Measurements from ENCODE around the gene SIT1.
"Not testable (repeated sequence)": the region's sequence is repeated elsewhere in the genome, so short reads cannot be mapped to it uniquely, and the experiment has no call there.

Gene SIT1

GRCh38 chr9:35651956-35652828 lies 1.5 kb upstream of the SIT1 start:
- TF ChIP-seq ZNF565 (CRISPR knock-in tag; conservative IDR thresholded peaks at IDR 0.05; ENCODE audit: low read depth): no peak
- ATAC-seq: no peak

DNA sequence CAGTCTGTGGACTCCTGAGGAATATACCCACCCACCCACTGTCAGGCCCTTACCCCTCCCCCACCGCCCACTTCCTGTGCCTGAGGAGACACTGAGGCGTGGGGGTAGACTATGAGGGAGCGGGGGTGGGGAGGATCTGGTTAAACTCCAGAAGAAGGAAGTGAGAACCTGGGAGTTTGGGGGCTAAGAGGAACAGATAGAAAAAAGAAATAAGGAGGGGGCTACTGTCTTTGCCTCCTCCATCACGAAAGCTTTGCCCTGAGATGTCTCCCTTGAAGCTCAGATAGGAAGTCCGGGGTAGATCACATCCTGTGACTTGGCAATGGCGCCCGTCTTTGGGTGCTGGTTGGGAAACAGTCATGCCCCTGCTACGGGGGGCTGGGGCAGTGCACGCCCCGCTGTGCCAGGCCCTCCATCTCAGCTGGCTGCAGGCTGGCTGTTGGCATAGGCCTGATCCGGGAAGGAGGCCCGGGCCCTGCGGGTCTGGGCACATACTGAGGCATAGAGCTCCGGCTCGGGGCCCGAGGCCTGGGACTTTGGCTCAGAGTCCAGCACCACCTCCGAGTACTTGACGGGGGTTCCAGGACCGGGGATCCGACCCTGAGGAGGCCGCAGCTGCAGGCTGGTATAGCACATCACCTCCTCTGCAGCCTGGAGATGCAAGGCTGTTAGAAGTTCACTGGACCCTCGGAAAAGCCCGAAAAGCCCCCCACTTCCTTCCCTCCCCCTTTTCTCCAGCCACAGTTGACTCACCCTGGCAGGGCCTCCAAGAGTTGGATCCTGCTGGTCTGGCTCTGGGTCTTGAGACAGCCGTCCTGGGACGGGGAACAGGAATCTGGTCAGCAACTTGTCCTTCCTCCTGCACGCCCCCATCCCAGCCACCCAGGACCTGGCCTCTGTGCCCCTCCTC lies 1.0 kb downstream of the SIT1 start:
- ATAC-seq: no peak
- TF ChIP-seq ZFP3 (CRISPR knock-in tag; IDR thresholded peaks at IDR 0.05) (no peak), CSDC2 (CRISPR knock-in tag; IDR thresholded peaks at IDR 0.05) (no peak), PPARA (CRISPR knock-in tag; IDR thresholded peaks at IDR 0.05; ENCODE audit: borderline replicate concordance) (no peak), ZNF565 (CRISPR knock-in tag; conservative IDR thresholded peaks at IDR 0.05; ENCODE audit: low read depth) (no peak), TOX (CRISPR knock-in tag; IDR thresholded peaks at IDR 0.05; ENCODE audit: borderline replicate concordance) (no peak), POU6F1 (CRISPR knock-in tag; IDR thresholded peaks at IDR 0.05; ENCODE audit: borderline replicate concordance, low read depth) (no peak), ARNTL (CRISPR knock-in tag; IDR thresholded peaks at IDR 0.05; ENCODE audit: borderline replicate concordance, low read depth) (no peak), GLIS3 (CRISPR knock-in tag; IDR thresholded peaks at IDR 0.05) (no peak), CSRNP3 (CRISPR knock-in tag; IDR thresholded peaks at IDR 0.05) (no peak), TCF4 (CRISPR knock-in tag; IDR thresholded peaks at IDR 0.05; ENCODE audit: borderline replicate concordance) (no peak), SNAI2 (CRISPR knock-in tag; IDR thresholded peaks at IDR 0.05) (no peak), ESRRG (CRISPR knock-in tag; IDR thresholded peaks at IDR 0.05) (no peak), OSR1 (CRISPR knock-in tag; IDR thresholded peaks at IDR 0.05) (no peak), ISL1 (CRISPR knock-in tag; IDR thresholded peaks at IDR 0.05) (no peak)
- TF ChIP-seq, protein P1, sequence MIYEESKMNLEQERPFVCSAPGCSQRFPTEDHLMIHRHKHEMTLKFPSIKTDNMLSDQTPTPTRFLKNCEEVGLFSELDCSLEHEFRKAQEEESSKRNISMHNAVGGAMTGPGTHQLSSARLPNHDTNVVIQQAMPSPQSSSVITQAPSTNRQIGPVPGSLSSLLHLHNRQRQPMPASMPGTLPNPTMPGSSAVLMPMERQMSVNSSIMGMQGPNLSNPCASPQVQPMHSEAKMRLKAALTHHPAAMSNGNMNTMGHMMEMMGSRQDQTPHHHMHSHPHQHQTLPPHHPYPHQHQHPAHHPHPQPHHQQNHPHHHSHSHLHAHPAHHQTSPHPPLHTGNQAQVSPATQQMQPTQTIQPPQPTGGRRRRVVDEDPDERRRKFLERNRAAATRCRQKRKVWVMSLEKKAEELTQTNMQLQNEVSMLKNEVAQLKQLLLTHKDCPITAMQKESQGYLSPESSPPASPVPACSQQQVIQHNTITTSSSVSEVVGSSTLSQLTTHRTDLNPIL (CRISPR knock-in tag; IDR thresholded peaks at IDR 0.05; ENCODE audit: low read depth): no peak

GRCh38 chr9:35646533-35647265 lies 4.0 kb downstream of the SIT1 start:
- ATAC-seq: peak; percentile 98

GRCh38 chr9:35646153-35646532 lies 4.6 kb downstream of the SIT1 start:
- no peak for TF ChIP-seq OSR1 (CRISPR knock-in tag; IDR thresholded peaks at IDR 0.05)
- TF ChIP-seq TOX (CRISPR knock-in tag; IDR thresholded peaks at IDR 0.05; ENCODE audit: borderline replicate concordance): no peak
- TF ChIP-seq ZNF8 (CRISPR knock-in tag; IDR thresholded peaks at IDR 0.05): no peak
- no peak for TF ChIP-seq ZC3H10 (CRISPR knock-in tag; IDR thresholded peaks at IDR 0.05)
- TF ChIP-seq, protein P2, sequence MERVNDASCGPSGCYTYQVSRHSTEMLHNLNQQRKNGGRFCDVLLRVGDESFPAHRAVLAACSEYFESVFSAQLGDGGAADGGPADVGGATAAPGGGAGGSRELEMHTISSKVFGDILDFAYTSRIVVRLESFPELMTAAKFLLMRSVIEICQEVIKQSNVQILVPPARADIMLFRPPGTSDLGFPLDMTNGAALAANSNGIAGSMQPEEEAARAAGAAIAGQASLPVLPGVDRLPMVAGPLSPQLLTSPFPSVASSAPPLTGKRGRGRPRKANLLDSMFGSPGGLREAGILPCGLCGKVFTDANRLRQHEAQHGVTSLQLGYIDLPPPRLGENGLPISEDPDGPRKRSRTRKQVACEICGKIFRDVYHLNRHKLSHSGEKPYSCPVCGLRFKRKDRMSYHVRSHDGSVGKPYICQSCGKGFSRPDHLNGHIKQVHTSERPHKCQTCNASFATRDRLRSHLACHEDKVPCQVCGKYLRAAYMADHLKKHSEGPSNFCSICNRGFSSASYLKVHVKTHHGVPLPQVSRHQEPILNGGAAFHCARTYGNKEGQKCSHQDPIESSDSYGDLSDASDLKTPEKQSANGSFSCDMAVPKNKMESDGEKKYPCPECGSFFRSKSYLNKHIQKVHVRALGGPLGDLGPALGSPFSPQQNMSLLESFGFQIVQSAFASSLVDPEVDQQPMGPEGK (CRISPR knock-in tag; IDR thresholded peaks at IDR 0.05; ENCODE audit: borderline replicate concordance): no peak
- TF ChIP-seq, protein P1 (CRISPR knock-in tag; IDR thresholded peaks at IDR 0.05; ENCODE audit: low read depth): no peak
- TF ChIP-seq, protein P3, sequence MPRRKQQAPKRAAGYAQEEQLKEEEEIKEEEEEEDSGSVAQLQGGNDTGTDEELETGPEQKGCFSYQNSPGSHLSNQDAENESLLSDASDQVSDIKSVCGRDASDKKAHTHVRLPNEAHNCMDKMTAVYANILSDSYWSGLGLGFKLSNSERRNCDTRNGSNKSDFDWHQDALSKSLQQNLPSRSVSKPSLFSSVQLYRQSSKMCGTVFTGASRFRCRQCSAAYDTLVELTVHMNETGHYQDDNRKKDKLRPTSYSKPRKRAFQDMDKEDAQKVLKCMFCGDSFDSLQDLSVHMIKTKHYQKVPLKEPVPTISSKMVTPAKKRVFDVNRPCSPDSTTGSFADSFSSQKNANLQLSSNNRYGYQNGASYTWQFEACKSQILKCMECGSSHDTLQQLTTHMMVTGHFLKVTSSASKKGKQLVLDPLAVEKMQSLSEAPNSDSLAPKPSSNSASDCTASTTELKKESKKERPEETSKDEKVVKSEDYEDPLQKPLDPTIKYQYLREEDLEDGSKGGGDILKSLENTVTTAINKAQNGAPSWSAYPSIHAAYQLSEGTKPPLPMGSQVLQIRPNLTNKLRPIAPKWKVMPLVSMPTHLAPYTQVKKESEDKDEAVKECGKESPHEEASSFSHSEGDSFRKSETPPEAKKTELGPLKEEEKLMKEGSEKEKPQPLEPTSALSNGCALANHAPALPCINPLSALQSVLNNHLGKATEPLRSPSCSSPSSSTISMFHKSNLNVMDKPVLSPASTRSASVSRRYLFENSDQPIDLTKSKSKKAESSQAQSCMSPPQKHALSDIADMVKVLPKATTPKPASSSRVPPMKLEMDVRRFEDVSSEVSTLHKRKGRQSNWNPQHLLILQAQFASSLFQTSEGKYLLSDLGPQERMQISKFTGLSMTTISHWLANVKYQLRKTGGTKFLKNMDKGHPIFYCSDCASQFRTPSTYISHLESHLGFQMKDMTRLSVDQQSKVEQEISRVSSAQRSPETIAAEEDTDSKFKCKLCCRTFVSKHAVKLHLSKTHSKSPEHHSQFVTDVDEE (CRISPR knock-in tag; IDR thresholded peaks at IDR 0.05): no peak
- no peak for TF ChIP-seq RARB (CRISPR knock-in tag; IDR thresholded peaks at IDR 0.05)
- TF ChIP-seq CSDC2 (CRISPR knock-in tag; IDR thresholded peaks at IDR 0.05): no peak
- TF ChIP-seq TCF4 (CRISPR knock-in tag; IDR thresholded peaks at IDR 0.05; ENCODE audit: borderline replicate concordance): no peak
- TF ChIP-seq ESRRG (CRISPR knock-in tag; IDR thresholded peaks at IDR 0.05): no peak
- no peak for TF ChIP-seq GLIS3 (CRISPR knock-in tag; IDR thresholded peaks at IDR 0.05)
- TF ChIP-seq ZNF565 (CRISPR knock-in tag; conservative IDR thresholded peaks at IDR 0.05; ENCODE audit: low read depth): no peak
- peak; percentile 26 for ATAC-seq

More at GRCh38 chr9:35646533-35647265, 4.0 kb downstream of the SIT1 start:
- TF ChIP-seq ESRRG (CRISPR knock-in tag; IDR thresholded peaks at IDR 0.05): no peak
- TF ChIP-seq ZC3H10 (CRISPR knock-in tag; IDR thresholded peaks at IDR 0.05): no peak
- TF ChIP-seq OSR1 (CRISPR knock-in tag; IDR thresholded peaks at IDR 0.05): no peak

- not testable (repeated sequence) for ATAC-seq
These were observed 5.0 kb downstream of the SIT1 start for GRCh38 chr9:35645736-35646135.
